22Rv1 (cell line): ENCODE data around the gene ACACB.

Experiments
- H3K27ac ChIP-seq: fragments of 450-650 bp; 2 replicates; pipeline ENCODE4 v1.5.1; 2017
- ZFX ChIP-seq: fragments of 450-650 bp; IDR thresholded peaks from 2 replicates; pipeline ENCODE4 v1.6.1; 2017; ENCODE audit warnings: antibody characterized with exemption, borderline replicate concordance
- TF ChIP-seq, protein P1 (sequence below): fragments of 450-650 bp; IDR thresholded peaks from 2 replicates; pipeline ENCODE4 v1.5.1; 2017; ENCODE audit warnings: mild to moderate bottlenecking

ACACB gene

DNA sequence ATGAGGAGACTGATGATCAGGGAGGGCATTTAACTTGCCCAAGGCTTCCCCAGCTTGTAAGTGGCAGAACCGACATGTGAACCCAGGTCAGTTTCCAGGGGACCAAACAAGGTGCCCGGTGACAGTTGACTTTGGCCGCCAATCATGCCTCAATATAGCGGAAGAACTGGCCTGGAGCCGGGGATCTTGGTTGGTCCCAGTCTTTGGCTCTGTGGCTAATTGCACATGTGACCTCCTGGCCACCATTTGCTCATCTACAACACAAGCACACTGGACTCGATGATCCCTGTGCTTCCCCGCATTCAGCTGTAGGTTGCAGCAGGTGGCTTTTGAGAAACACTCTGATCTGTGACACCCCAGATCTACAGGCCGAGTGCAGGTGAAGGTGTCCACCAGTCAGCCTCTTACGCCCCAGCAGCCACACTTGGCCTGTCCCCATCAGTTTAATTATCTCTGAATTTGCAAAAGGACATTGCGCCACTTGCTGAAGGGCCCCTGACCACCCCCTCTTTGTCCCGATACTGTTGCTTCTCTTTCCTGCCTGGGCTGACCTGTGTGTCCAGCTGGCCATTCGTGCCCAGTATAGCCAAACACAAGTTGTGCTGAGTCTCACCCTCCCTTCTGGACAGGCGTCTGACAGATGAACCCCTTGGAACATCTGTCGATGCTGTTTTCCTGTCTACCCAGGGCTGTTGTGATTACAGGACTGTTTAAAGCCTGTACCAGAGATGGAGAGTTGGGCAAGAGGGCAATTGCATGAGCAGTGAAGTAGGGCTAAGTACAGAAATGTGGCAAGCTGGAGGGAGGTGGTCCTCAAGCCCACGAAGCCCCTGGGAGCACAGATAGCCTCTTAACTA is 14.1 kb downstream of the ACACB start:
- TF ChIP-seq, protein P1, sequence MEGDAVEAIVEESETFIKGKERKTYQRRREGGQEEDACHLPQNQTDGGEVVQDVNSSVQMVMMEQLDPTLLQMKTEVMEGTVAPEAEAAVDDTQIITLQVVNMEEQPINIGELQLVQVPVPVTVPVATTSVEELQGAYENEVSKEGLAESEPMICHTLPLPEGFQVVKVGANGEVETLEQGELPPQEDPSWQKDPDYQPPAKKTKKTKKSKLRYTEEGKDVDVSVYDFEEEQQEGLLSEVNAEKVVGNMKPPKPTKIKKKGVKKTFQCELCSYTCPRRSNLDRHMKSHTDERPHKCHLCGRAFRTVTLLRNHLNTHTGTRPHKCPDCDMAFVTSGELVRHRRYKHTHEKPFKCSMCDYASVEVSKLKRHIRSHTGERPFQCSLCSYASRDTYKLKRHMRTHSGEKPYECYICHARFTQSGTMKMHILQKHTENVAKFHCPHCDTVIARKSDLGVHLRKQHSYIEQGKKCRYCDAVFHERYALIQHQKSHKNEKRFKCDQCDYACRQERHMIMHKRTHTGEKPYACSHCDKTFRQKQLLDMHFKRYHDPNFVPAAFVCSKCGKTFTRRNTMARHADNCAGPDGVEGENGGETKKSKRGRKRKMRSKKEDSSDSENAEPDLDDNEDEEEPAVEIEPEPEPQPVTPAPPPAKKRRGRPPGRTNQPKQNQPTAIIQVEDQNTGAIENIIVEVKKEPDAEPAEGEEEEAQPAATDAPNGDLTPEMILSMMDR = no peak
- TF ChIP-seq ZFX = no peak
- no peak overlapping the region for H3K27ac ChIP-seq

- no peak overlapping the region for H3K27ac ChIP-seq
- TF ChIP-seq ZFX = no peak
- TF ChIP-seq, protein P1 = no peak
Measured at GRCh38 chr12:109131154-109132050, 15.0 kb downstream of the ACACB start.

- TF ChIP-seq, protein P1 = peak; percentile 90
- TF ChIP-seq ZFX = no peak
- H3K27ac ChIP-seq = no peak overlapping the region
Measured at GRCh38 chr12:109134186-109134917, 18.0 kb downstream of the ACACB start.

- TF ChIP-seq, protein P1 = no peak
- no peak for TF ChIP-seq ZFX
- no peak overlapping the region for H3K27ac ChIP-seq
Measured at GRCh38 chr12:109137055-109137454, 20.7 kb downstream of the ACACB start.

DNA sequence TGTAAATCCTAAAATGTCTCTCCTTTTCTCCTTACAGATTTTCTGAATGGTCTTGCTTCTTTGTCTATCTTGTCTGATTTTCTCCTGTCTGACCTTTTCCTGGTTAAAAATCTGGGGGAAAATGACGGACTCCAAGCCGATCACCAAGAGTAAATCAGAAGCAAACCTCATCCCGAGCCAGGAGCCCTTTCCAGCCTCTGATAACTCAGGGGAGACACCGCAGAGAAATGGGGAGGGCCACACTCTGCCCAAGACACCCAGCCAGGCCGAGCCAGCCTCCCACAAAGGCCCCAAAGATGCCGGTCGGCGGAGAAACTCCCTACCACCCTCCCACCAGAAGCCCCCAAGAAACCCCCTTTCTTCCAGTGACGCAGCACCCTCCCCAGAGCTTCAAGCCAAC is 23.0 kb downstream of the ACACB start:
- no peak for TF ChIP-seq ZFX
- TF ChIP-seq, protein P1 = no peak
- no peak overlapping the region for H3K27ac ChIP-seq

DNA sequence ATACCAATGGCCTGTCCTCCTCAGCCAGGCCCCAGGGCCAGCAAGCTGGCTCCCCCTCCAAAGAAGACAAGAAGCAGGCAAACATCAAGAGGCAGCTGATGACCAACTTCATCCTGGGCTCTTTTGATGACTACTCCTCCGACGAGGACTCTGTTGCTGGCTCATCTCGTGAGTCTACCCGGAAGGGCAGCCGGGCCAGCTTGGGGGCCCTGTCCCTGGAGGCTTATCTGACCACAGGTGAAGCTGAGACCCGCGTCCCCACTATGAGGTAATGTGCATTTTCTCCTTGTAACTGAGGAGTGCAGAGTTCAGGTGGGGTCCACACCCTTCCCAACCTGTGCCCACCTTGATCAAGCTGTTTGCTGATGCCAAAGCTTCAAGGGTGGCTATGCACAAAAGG is 23.4 kb downstream of the ACACB start:
- TF ChIP-seq, protein P1 = no peak
- no peak for TF ChIP-seq ZFX
- no peak overlapping the region for H3K27ac ChIP-seq
